ENCODE data around the gene NFATC1. TPM values are rescaled to one million over a fixed set of nuclear protein-coding genes. Genes with fewer than 3 reads are reported as not detected.

NFATC1 gene
- total RNA-seq, 1 donor from 2014 or later: 5.6 TPM

GRCh38 chr18:79383388-79384056 is 12.2 kb upstream of the NFATC1 start:
- DNase-seq (ENCODE audit: low spot score, unreplicated experiment): no peak

GRCh38 chr18:79384151-79384807 is 11.5 kb upstream of the NFATC1 start:
- peaks cover 1% of the 10 kb centered on the region for H3K36me3 Mint-ChIP-seq (ENCODE audit: insufficient read depth)
- no peak for TF ChIP-seq CTCF (IDR thresholded peaks at IDR 0.05; ENCODE audit: unreplicated experiment)
- H3K4me1 Mint-ChIP-seq (ENCODE audit: low read depth): peaks cover 8% of the 10 kb centered on the region
- no peak for DNase-seq (ENCODE audit: low spot score, unreplicated experiment)
- H3K9me3 Mint-ChIP-seq (ENCODE audit: low read depth): no peaks in the 10 kb centered on the region
- H3K27ac Mint-ChIP-seq: peak overlapping the region; percentile 23
- peaks cover 24% of the 10 kb centered on the region for H3K27me3 Mint-ChIP-seq
- no peak overlapping the region for H3K4me3 Mint-ChIP-seq (ENCODE audit: low read depth)

More at GRCh38 chr18:79383388-79384056, 12.2 kb upstream of the NFATC1 start:
- no peak for TF ChIP-seq CTCF (IDR thresholded peaks at IDR 0.05; ENCODE audit: unreplicated experiment)
- Mint-ChIP-seq H3K4me3 (ENCODE audit: low read depth) (no peak overlapping the region), H3K27ac (no peak overlapping the region), H3K9me3 (ENCODE audit: low read depth) (no peaks in the 10 kb centered on the region), H3K27me3 (peaks cover 21% of the 10 kb centered on the region), H3K4me1 (ENCODE audit: low read depth) (peaks cover 7% of the 10 kb centered on the region), H3K36me3 (ENCODE audit: insufficient read depth) (peaks cover 4% of the 10 kb centered on the region)

- peaks cover 29% of the 10 kb centered on the region for H3K27me3 Mint-ChIP-seq
- H3K9me3 Mint-ChIP-seq (ENCODE audit: low read depth): no peaks in the 10 kb centered on the region
- no peak overlapping the region for H3K27ac Mint-ChIP-seq
- DNase-seq (ENCODE audit: low spot score, unreplicated experiment): no peak
- H3K4me3 Mint-ChIP-seq (ENCODE audit: low read depth): no peak overlapping the region
- no peak for TF ChIP-seq CTCF (IDR thresholded peaks at IDR 0.05; ENCODE audit: unreplicated experiment)
- H3K36me3 Mint-ChIP-seq (ENCODE audit: insufficient read depth): peaks cover 1% of the 10 kb centered on the region
- peaks cover 8% of the 10 kb centered on the region for H3K4me1 Mint-ChIP-seq (ENCODE audit: low read depth)
Measured at GRCh38 chr18:79384834-79385233, 10.9 kb upstream of the NFATC1 start.

- Mint-ChIP-seq H3K4me3 (ENCODE audit: low read depth) (no peak overlapping the region), H3K27ac (no peak overlapping the region), H3K4me1 (ENCODE audit: low read depth) (peaks cover 8% of the 10 kb centered on the region), H3K27me3 (peaks cover 32% of the 10 kb centered on the region), H3K9me3 (ENCODE audit: low read depth) (no peaks in the 10 kb centered on the region), H3K36me3 (ENCODE audit: insufficient read depth) (peaks cover 1% of the 10 kb centered on the region)
- no peak for TF ChIP-seq CTCF (IDR thresholded peaks at IDR 0.05; ENCODE audit: unreplicated experiment)
- no peak for DNase-seq (ENCODE audit: low spot score, unreplicated experiment)
Measured at GRCh38 chr18:79385326-79385707, 10.4 kb upstream of the NFATC1 start.

GRCh38 chr18:79385708-79386341 is 9.9 kb upstream of the NFATC1 start:
- peaks cover 37% of the 10 kb centered on the region for H3K27me3 Mint-ChIP-seq
- H3K27ac Mint-ChIP-seq: no peak overlapping the region
- no peaks in the 10 kb centered on the region for H3K9me3 Mint-ChIP-seq (ENCODE audit: low read depth)
- no peak for TF ChIP-seq CTCF (IDR thresholded peaks at IDR 0.05; ENCODE audit: unreplicated experiment)
- H3K36me3 Mint-ChIP-seq (ENCODE audit: insufficient read depth): peaks cover 1% of the 10 kb centered on the region
- no peak for DNase-seq (ENCODE audit: low spot score, unreplicated experiment)
- no peak overlapping the region for H3K4me3 Mint-ChIP-seq (ENCODE audit: low read depth)
- peaks cover 8% of the 10 kb centered on the region for H3K4me1 Mint-ChIP-seq (ENCODE audit: low read depth)

All from progenitor cell of endocrine pancreas (in vitro differentiated cells).